Occipital lobe (tissue), 3 donors: ENCODE results near the gene TRAK2. TPM values are rescaled to one million over a fixed set of nuclear protein-coding genes. Genes with fewer than 3 reads are reported as not detected.

ENCODE experiments used
- DNase-seq: peaks from one replicate; lab custom pipeline; 2025; lab: John Stamatoyannopoulos, UW
- small RNA-seq: library from RNA; depleted of rRNA; stranded (forward); fragments of <200 nt; gene quantifications from one replicate; pipeline ENCODE3, GENCODE V24; 2014
- total RNA-seq: library from RNA; depleted of rRNA; stranded (reverse); fragments of >200 nt; gene quantifications from one replicate; pipeline ENCODE4 v1.2.3, GENCODE V29; 2014

TRAK2 gene
- total RNA-seq, 1 donor from 2014 or later, result 47.3 TPM

GRCh38 chr2:201363857-201364560 is 87.2 kb downstream of the TRAK2 start:
- no peak for DNase-seq

GRCh38 chr2:201362396-201362795 is 88.9 kb downstream of the TRAK2 start:
- DNase-seq, result no peak

DNA sequence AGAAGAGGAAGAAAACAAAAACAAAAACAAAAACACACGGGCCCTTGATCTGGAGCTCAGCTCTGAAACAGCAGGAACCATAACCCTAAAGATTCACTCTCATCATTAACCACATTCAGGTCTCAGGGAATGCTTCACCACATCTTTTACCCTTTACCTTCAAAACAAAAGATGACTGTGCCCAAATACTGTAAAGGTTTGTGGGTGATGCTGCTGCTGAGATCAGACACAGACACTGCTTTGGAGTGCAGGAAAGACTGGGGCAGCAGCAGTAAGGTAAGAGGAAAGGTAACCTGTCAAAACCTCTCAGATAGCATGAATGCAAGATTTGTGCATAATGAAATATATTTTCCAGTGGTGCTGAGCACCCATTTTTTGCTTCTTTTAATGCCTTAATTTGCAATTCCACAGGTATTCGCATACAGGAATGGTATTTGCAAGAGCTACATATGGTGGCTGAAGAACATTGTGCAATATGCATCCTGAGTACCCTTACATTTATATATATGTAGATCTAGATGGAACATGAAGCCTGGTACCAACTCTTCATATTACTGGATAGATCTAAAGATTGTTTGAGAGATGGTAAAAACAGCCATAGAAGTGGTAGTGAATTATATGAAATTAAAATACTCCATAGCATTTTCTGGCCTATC is 90.1 kb downstream of the TRAK2 start:
- no peak for DNase-seq

- DNase-seq, result no peak
These were observed 91.0 kb downstream of the TRAK2 start for GRCh38 chr2:201360256-201360655.

DNA sequence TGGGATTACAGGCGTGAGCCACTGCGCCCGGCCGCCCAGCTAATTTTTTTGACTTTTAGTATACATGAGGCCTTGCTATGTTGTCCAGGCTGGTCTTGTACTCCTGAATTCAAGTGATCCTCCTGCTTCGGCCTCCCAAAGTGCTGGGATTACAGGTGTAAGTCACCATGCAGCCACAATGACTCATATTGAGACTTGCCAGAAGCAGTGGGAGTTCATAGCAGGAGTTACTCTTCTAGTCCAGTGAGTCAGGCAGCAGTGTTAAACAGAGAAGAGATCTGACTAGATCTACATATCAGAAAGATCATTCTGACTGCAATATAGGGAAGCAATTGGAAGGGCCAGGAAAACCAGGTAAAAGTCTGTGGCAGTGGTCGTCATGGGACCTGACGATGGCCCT is 92.6 kb downstream of the TRAK2 start:
- no peak for DNase-seq

DNA sequence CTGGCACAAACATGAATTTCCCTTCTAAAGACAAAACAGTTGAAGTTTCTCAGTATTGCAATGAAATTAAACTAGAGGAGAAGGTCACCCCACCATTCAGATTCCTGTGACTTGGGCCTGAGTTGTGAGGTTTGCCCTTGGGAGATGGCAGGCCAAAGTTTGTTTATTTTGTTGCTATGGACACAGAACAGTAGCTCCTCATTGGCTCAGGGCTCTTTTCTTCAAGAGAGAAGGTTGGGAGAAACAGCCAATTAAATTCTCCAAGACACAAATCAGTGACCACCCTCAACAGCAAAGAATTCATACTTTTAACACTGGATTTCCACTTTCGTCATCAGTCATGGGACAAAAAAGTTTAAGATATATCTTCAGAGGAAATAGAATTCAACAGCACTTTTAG is 94.0 kb downstream of the TRAK2 start, which contains the start of gene FLACC1:
Gene FLACC1 (minus strand): TSS at position 125 of the 400 bp plus-strand sequence. CDS start 5,941 bp downstream, outside the sequence.
- no peak for DNase-seq

DNA sequence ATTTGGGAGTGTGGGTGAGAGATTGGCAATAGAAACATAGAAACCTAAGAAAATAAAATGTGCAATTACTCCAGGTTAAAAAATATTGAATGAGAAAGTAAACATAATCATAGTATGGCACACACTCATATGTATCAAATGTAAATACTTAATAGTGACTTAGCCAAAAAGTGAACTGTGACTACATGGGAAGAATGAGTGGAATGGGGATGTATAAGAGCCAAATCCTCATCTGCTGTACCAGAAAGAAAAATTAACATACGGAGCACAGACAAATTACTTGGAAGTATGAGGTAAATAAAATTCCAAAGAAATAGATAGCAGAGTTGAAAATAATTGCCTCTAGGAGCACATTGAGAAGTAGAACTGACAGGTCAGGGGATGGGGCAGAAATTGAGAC is 98.1 kb downstream of the TRAK2 start:
- no peak for DNase-seq

- DNase-seq, result no peak
These were observed 100.4 kb downstream of the TRAK2 start for GRCh38 chr2:201350879-201351278.

DNA sequence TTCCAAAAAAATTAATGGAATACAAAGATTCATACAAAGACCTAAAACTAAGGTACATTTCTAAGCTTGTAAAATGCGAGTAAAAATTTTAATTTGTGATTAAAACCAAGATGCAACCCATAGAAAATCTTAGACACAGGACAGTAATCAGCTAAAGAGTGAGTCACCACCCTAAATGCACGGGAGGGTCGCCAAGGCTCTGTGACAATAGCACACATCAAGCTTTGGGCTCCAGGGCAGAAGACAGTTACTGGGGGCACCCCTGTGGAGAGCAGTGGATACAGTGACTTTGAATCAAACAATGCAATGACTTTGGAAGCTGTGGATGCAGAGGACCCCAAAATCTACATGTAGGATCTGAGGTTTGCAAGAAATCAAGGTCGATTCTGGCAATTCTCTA is 101.7 kb downstream of the TRAK2 start:
- DNase-seq, result no peak

DNA sequence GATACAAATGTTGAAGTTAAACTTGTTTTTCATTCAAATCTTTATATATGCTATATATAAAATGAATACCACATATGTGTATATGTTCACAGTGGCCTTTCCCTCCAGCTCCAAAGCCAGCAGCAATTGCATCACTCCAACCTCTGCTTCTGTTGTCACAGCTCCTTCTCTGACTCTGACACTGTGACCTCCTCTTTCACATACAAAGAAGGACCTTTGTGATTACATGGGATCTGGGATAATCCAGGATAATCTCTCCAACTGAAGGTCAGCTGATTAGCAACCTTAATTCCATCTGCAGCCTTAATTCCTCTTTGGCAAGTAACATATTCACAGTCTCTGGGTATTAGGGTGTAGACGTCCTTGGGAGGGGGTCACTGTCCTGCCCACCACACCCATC is 102.5 kb downstream of the TRAK2 start:
- DNase-seq, result no peak

DNA sequence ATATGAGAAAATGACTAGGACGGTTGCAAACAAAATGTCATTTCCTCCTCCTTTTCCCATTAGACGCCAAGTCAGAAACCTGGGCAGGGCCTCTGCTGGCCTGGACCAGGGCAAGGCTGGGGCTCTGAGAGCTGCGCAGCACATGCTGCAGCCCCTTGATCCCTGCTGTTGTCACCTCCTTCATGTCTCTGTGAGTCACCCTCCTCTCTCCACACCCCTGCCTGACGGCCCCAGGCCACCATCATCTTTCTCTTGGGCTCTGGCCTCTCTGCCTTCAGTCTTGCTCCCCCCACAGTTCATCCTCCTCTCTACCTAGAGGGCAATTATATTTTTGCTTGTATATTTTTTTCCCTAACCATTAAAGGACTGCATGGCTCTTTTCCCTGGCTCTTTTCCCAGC is 104.1 kb downstream of the TRAK2 start:
- DNase-seq, result no peak

GRCh38 chr2:201345625-201346213 is 105.5 kb downstream of the TRAK2 start:
- DNase-seq, result no peak

DNA sequence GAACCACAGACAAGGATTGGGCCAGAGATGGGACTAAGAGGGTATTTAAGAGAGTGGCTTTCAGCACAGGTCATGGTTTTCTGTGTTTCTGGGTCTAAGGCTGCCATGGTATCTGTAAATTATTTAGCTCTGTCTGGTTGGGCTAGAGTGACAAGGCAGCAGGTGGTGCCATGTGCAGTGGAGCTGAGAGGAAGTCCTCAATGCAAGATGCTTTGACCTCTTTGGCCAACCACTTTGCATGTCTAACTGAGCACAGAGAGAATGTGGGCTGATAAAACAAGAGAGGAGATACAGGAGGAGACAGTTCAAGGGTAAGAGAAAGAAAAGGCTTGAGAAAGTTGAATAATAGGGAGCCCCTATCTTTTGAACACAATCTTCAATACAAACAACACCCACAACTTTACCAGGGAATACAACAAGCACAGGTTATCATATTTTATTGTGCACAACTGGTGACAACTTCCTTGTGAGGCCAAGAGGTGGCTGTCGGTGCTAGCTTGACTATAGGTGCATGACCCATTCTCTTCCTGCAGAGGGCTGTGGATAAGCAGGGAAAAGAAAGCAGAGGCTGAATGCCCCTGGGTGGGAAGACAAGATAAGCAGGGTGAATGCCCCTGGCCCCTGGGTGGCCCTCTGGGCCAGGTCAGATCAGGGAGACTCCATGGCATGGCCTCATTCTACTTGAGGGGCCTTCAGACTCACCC is 106.4 kb downstream of the TRAK2 start:
- no peak for DNase-seq

GRCh38 chr2:201343559-201343958 is 107.7 kb downstream of the TRAK2 start:
- no peak for DNase-seq

DNA sequence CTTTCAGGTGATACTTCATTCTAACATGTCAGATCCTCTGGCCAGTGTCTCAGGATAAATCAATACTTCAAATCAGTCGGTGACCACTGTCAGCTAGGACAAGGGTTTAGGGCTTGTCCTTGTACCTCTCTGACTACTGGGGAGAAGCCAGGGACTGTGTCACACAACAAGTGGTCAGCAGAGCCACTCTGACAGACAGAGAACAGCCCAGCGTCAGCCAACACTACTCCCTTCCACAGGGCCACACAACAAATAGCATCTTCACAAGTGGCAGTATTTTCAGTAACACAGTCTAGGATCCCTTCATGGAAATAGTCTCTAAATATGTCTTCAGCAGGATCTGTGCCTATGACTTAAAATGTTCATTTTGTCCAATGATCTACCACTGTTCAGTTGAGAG is 108.3 kb downstream of the TRAK2 start:
- no peak for DNase-seq

- no peak for DNase-seq
These were observed 121.8 kb downstream of the TRAK2 start for GRCh38 chr2:201329409-201329808.

DNA sequence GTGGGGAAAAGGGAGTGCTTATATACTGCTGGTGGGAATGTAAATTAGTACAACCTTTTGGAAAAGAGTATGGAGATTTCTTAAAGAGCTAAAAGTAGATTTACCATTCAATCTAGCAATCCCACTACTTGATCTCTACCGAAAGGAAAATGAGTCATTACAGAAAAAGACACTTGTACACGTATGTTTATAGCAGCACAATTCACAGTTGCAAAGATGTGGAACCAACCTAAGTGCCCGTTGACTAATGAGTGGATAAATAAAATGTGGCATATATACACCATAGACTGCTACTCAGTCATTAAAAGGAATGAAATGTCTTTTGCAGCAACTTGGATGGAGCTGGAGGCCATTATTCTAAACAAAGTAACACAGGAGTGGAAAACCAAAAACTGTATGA is 123.6 kb downstream of the TRAK2 start:
- no peak for DNase-seq

Small RNA genes lying within 50 kb of the gene (small RNA-seq; reads per million reads assigned to genes)
- gene RF00019, result not detected

Other genes starting within 250 kb of the TRAK2 start
- 2.2 TPM for gene CASP8, start 190.9 kb downstream of the TRAK2 start, total RNA-seq
- gene FLACC1, start 94.1 kb downstream of the TRAK2 start, total RNA-seq, result 3.7 TPM
- gene STRADB, start 282 bp upstream of the TRAK2 start, total RNA-seq, result 106 TPM
- gene TMEM237, start 192.0 kb upstream of the TRAK2 start, total RNA-seq, result 30.3 TPM
- 0.31 TPM for gene MPP4, start 247.2 kb upstream of the TRAK2 start, total RNA-seq